HG03575 (cell line): ENCODE data around the gene STT3B.

Source experiments
- ATAC-seq: cut with Tn5 transposase; IDR thresholded peaks from one replicate; pipeline ENCODE4 v1.9.1; 2021; ENCODE audit not compliant: unreplicated experiment, insufficient number of reproducible peaks, low FRiP score; ENCODE audit errors: extremely low read depth

The STT3B gene

DNA sequence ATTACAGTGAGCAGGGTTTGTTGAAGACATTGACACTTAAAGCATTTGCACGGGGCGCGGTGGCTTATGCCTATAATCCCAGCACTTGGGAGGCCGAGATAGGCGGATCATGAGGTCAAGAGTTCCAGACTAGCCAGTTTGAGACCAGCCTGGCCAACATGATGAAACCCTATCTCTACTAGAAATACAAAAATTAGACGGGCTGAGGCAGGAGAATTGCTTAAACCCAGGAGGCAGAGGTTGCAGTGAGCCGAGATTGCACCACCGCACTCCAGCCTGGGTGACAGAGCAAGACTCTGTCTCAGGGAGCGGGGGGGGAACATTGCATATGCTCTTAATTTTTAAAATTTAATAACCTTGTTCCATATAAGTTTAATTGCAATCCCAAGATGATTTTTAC is 11.9 kb downstream of the STT3B start:
- ATAC-seq: no peak

DNA sequence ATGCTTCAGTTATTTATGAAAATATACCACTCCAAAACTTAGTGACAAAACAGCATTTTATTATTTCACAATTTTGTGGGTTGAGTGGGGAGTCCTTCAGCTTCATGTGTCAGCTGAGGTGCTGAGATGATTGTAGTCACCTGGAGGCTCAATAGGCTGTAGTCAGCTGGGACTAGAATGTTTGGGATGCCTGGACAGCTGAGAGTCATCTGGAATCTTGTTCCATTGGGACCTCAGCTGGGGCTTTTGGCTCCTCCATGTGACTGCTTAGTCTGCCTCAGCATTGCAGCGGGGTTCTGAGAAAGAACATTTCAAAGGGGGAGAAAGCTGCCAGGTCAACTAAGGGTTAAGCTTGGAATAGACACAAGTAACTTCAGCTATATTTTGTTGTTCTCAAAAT is 13.4 kb downstream of the STT3B start:
- no peak for ATAC-seq

DNA sequence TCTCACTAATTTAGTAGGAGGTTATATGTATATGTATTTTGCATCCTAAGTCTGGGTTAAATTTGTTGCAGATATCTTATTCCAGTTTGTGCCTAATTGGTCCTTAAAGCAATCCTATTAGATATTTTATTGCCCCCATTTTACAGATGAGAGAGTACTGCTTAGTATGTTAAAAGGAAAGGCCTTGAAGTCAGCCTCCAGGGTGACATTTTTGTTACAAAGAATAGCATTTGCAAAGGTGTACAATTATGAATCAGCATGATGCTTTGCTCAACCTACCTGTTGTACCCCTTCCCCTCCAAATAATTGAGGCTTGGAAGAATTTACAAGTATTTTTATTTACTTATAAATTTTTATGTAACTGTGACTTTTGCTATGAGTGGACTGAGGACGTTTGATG is 14.0 kb downstream of the STT3B start:
- no peak for ATAC-seq

DNA sequence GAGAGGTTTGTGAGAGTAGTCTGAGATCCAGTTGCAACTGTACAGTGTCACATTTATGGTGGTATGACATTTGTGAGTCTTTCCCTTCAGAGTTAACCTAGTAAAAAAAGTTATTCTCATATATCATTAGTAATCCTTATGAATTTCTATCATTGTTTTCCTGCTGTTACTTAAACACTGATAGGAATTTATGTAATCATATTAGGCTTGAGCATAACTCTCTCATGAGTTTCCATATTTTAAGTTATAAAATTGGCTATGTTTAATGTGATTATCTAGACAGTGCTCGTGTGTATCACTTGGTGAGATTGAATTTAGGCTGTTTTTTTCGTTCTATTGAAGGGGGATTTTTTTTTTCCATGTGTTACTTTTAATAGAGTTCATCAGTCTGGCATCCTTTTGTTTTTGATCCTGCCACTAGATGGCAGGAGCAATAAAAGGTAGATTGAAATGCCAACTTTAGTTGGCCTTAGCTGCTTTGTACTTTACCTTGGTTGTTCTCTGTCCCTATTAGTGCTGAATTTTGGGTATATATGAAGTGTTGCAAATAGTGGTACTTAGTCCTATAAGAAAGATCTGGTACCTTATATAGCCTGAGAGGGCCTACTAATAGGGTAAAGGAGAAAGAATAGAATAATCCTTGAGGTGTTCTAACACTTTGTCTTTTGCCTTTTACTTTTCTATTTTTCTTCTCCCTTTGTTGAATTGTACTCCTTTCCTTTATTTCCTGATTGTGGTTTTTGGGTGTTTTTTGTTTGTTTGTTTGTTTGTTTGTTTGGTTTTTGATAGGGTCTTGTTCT is 17.9 kb downstream of the STT3B start:
- no peak for ATAC-seq

DNA sequence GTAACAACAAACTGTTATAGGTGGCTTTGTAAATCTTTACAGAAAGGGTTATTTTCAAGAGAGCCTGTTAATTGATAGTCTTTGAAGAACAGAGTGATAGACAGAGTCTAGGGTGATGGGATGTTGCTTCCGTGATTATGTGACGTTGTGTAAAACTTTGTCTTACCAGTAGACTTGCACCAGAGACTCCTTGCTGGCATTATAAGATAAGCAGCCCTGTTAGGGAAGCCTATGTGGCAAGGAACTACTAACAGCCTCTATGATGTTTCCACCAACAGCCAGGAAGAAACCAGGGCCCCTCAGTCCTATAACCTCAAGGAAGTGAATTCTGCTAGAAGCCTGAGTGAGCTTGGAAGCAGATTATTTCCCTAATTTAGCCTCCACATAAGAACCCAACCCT is 18.9 kb downstream of the STT3B start:
- no peak for ATAC-seq

DNA sequence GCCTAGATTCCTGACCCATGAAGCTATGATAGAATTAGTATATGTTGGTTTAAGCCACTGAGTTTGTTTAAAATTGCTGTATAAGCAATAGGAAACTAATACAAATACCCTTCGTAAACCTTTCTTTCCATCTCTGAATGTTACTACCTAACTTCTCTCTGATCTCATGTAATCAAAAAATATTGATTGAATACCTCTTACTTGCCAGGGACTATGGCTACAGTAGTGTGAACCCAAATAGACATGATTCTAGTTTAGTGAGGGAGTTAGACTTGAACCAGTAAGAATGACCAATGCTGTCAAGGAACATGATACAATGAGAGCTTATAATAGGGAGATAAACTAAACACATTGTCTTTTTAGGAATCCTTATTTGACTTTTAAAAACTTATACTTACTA is 19.4 kb downstream of the STT3B start:
- ATAC-seq: no peak

DNA sequence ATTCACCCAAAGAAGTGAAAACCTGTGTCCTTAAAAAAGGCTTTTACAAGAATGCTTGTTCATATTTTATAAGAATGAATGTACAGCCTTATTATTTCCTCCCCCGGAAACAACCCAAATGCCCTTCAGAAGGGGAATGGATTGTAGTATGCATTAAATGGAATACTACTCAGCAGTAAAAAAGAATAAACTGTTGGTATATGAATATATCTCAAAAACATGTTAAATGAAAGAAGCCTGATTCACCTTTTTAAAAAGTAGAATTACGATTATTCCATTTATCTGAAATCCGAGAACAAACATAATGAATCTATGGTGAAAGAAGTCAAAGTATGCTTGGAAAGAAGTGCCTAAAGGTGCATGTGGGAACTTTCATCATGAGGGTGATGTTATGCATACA is 20.5 kb downstream of the STT3B start:
- no peak for ATAC-seq

DNA sequence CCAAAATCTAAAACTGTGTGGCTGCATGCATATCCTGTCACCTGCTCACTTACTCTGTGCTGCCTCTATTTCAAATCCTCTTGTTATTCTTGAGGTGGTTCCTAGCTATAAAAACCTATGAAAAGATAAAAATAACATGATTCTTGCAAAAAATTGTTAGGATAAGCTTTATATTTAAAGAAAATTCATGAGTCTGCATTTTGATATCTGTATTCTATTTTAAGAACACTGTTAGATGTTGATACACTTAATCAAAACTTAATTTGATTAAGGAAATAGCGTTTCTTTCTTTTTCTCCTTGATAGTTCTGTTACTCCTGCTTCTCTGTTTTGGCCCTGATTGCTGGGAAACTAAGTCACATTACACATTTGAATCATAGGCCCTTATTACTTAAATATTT is 22.5 kb downstream of the STT3B start:
- no peak for ATAC-seq

DNA sequence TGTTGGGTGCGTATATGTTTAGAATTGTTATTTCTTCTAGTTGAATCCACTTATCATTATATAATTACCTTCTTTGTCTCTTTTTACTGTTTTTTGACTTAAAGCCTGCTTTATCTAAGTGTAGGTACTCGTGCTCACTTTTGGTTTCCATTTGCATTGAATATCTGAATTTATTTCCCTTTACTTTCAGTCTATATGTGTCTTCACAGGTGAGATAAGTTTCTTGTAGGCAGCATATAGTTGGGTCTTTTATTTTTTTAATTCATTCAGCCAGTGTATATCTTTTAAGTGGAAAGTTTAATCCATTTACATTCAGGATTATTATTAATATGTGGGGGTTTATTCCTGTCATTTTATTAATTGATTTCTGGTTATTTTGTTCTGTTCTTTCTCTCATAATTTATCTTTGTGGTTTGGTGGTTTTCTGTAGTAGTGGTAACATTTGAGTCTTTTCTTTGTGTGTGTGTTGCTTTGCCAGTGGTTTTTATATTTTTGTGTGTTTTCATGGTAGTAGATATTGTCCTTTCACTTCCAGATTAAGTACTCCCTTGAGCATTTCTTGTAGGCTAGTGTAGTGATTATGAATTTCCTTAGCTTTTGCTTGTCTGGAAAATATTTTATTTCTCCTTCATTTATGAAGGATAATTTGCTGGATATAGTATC is 27.3 kb downstream of the STT3B start:
- no peak for ATAC-seq

DNA sequence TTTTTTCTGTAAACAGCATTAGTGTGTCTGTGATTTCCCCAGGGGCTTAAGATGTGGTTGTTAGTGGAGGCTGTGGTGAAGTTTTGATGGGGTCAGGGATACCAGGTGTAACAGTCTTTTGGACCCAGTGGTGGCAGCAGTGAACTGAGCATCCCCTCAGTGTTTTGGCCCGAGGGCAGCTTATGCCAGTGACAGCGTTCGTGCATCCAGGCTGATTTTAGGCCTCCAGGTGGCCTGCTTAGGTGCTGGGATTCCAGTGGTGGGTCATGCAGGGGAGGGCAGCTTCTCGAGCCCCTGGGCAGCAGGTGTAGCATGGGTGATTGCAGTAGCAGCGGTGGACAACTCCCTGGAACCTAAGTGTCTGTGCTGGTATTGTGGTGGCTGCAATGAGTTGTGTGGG is 29.2 kb downstream of the STT3B start:
- no peak for ATAC-seq

DNA sequence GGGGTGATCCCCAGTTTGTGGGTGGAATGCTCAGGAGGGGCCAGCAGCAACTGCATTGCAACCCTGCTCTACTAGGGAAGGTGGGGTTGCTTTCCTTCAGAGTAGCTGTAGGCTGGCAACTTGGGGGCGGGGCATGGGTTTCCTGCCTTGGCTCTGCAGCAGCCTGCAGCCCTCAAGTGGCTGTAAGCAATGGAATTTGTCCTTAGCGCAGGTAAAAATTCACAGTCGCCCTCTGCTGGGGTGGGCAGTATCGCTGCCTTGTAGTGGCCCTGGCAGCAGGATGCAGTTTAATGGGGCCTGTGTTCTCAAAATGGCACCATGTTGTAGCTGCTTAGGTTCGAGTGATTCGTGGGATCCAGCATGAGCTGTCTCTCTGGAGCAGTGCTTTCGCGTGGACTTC is 29.8 kb downstream of the STT3B start:
- no peak for ATAC-seq

DNA sequence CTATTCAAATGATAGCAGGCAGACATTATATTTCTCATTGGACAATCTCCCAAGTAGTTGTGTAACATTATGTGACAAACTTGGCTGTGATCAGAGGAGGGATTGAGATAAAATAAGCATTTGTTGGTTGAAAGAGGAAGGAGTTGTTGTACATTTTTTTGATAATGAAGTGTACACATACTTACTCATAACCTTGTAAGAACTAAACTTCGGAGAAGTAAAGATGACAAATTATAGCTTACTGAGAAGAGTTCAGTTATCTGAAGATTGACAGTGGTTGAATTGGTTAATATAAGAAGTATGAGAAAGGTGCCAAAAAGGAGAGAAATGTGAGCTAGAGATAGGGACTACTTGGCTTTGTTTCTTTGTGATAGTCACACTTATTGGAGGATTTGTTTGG is 32.6 kb downstream of the STT3B start:
- no peak for ATAC-seq

DNA sequence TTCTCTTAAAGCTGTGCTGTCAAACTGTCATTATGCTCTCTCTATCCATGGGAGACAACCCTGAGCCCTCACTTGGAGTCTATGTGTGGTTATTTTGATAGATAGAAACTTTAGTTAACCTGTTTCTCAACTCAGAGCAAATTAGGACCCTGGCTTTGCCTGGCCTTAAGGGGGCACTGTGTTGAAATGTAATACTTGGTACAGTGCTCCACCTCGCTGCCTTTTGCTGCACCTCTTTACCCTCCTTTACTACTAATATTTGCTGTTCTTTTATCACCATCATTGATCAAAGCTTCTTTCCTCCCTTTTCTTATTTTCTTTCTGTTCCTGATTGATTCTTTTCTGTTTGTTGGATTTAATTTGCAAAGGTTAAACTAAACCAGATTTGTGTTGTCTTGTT is 34.3 kb downstream of the STT3B start:
- ATAC-seq: no peak

DNA sequence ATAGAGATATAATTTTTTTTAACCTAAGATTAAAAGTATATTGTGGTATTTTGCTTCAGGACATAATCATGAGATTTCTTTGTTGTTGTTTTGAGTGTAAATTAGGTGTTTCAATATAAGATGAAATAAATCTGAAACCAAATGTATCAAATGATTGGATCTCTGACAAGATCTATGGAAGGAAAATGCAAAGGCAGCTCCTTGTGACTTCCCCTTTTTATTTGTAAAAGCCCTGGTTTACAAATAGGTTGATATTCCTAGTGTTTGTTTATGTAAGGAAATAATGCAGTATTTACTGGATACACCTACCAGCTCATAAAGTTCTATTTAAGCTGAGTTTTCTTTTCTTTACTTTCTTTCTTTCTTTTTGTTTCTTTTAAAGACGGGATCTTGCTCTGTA is 35.9 kb downstream of the STT3B start:
- ATAC-seq: no peak

DNA sequence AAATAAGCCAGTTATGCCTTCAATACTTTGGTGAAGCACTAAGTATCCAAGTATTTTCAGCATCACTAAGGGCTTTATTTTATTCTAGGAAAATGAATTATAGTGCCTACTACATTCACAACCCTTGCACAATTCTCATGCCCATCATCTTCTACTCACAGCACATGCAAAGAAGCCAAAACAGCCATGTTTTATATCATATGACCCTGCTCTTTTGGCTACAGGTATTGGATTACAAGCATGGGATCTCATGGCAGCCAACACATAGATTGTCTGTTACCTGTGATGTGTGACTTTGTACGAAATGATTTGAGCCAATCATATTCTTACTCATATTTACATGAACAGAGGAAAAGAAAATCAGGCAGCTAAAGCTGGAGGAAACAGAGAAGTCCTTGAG is 38.6 kb downstream of the STT3B start:
- no peak for ATAC-seq

DNA sequence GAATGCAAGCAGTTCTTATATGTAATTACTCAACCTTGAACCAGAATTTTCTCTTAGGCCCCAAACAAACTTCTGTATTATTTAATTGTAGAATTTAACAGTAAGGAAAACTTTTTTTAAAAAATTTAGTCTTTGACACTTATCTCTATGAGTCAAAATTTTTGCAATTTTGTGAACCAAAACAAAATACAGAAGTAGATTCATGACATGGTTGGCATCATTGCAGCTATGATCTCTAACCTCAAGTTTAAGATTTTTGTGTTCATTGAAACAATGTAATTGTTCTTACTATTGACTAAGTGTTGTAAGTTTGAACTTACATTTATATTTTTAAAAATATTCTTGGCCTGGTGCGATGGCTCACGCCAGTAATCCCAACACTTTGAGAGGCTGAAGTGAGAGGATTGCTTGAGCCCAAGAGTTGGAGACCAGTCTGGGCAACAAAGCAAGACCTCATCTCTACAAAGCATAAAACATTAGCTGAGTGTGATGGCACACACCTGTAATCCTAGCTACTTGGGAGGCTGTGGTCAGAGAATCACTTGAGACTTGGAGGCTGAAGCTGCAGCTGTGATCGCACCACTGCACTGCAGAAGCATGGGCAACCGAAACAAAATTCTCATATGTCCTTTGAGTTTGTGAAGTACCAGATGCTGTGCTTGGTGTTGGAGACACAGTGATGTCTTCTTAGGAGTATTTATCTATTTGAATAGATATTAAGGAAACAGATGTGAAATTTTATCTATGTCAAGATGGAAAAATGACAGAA is 39.7 kb downstream of the STT3B start:
- no peak for ATAC-seq

DNA sequence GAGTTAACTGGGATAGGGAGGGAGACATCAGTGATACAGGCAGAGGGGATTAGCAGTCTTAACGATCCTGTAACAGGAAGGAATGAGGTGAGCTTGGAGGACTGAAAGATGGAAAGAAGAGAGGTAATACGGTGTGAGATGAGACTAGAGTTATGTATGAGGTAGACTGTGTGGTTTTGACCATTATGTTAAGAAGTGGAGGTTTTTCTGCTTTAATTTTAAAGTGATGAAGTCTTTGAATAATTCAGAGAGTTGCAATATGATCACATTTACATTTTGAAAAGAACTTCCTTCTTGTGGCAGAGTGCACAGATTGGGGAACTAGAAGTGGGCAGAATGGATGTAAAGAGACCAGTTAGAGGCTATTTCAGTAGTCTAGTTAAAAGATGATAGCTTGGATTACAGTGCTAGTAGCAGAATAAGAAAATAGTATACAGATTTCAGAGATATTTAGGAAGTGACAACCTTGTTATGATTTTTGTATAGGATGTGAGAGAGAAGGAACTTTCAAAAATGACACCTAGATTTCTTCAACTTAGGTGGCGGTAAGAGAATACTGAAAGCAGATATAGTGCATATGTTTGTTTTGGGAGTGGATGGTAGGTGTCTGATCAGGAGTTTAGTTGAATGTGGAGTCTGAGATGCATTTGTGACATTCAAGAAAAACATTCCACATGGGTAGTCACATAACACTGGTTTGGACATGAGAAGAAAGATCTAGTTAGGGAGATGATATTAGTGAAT is 40.5 kb downstream of the STT3B start:
- no peak for ATAC-seq

DNA sequence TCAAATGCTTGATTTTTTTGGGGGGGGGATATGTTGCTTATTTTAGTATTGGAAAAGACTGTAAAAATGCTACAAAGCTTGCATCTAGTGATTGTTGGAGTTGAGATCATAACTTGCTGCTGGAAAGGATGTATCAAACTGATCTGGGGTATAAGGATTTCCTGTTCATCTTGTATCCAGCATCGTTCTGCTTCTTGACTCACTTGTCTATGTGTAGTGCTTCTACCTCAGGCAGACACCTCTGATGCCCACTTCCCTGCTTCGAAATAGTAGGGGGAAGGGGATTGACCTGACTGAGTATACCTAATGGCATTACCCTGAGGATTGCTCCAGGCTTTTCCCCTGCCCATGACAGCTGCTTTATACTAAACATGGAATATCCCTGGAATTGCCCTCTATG is 42.7 kb downstream of the STT3B start:
- no peak for ATAC-seq

DNA sequence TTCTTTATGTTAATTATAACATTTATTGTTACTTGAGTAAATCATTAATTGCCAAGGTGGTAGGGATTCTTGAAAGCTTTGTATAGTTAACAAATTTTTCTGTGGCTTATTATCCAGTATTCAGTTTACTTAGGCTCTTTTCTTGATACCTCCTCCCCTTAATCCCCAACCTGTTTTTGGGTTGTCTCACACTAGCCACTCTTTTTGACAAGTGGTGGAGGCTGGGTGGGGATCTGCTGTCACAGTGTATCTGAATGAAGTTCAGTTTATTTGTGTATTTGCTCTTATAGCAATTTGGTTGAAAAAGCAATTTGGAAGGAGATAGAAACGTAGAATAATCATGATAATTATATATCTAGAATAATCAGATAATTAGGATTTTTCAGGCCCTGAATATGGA is 43.8 kb downstream of the STT3B start:
- ATAC-seq: no peak
